Myocyte (in vitro differentiated cells): Measurements from ENCODE around the gene HSBP1L1. TPM values are rescaled to one million over a fixed set of nuclear protein-coding genes. Genes with fewer than 3 reads are reported as not detected.
A peak's percentile ranks its signal among the peaks of the same experiment; 100 is the strongest.

ENCODE experiments used
- DNase-seq: peaks from one replicate; pipeline ENCODE4 v3.0.0-alpha.2; 2012; ENCODE audit warnings: low read depth
- total RNA-seq: library from RNA; depleted of rRNA; stranded (reverse); fragments of >200 nt; gene quantifications from 2 replicates; pipeline ENCODE4 v1.2.3, GENCODE V29; 2014

HSBP1L1 gene
- total RNA-seq, 1 donor from 2014 or later = not detected

DNA sequence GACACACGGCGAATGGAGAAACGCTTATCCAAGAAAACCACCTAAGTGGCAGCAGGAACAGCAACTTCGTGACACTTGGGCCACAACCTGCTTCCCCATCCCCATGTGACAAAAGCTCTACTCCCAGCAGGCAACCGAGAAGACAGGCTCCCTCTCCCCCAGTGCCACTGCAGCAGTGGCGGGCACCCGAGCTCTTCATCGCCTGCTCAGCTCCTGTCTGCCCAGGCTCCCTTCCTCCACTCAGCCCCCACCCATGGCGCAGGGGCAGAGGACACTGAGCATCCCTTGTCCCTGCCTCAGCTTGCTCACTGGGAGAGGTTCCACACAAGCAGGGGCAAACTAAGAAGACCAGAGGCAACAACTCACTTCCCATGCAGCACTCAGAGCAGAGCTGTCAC, 35.9 kb upstream of the HSBP1L1 start:
- no peak for DNase-seq

DNA sequence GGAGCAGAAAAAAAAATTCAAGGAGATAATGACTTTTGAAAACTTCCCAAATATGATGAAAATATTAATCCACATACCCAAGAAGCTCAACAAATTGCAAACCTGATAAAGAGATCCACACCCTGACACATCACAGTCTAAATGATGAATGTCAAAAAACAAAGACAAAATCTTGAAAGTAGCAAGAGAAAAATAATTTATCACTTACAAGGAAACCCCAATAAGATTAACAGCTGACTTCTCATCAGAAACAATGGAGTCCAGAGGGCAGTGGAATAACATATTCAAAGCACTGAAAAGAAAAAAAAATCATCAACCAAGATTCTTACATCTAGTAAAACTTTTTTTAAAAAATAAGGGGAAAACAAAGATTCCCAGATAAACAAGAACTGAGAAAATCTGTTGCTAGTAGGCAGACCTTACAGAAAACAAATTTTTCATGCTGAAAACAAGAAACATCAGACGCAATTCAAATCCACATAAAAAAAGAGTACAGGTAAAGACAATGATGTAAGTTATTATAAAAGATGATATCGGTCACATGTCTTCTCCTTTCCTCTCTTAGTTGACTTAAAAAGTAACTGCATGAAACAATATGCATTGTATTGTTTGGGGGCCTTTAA, 34.3 kb upstream of the HSBP1L1 start:
- DNase-seq = peak; percentile 23

GRCh38 chr18:79931475-79931874, 33.0 kb upstream of the HSBP1L1 start:
- no peak for DNase-seq

DNA sequence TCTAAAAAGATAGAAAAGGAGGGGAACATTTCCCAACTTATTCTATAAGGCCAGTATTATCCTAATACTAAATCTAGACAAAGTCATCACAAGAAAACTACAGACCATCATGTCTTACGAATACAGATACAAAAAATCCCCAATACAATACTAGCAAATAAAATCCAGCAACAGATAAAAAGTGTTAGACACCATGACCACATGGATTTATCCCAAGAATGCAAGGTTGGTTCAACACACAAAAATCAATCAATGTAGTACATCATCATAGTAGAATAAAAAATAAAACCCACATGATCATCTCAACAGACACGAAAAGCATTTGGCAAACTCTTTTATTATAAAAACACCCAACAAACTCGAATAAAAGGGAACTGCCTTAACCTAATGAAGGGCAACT, 31.5 kb upstream of the HSBP1L1 start:
- DNase-seq = no peak

GRCh38 chr18:79933765-79934164, 30.7 kb upstream of the HSBP1L1 start:
- no peak for DNase-seq

DNA sequence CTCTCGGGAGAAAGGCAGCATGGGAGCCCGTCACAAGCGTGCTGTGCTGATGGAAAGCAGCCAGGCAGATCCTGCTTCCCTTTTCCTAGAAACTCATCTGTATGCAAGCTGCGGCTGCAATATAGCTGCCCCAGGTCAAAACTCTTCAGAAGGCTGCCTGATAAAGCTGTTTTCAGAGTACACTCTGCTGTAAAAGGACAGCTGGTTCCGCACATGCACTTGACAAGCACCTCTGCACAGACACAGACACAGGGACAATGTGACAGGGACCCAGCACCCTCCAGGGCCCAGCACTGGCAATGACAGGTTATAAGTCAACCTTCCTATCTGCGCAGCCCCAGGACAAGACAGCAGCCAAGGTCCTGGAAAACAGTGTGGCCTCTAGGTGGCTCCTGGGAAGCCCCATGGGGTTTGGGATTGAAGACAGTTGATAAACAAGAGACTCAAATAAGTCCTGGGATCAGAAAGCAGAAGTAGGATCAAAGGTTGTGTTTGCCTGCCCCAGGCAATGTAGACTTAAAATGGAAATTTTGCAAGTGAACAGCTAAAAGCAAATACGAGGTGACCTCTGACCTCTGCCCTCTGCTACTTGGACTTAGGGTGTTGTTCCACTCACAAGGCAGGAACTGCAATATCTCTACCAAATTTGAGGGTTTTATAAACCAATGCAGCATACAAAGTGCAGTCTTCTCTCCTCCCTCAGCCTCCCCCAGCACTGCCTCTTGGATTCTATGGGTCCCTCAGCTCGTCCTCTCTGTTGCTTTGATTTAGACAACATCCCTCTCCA, 29.9 kb upstream of the HSBP1L1 start:
- no peak for DNase-seq

DNA sequence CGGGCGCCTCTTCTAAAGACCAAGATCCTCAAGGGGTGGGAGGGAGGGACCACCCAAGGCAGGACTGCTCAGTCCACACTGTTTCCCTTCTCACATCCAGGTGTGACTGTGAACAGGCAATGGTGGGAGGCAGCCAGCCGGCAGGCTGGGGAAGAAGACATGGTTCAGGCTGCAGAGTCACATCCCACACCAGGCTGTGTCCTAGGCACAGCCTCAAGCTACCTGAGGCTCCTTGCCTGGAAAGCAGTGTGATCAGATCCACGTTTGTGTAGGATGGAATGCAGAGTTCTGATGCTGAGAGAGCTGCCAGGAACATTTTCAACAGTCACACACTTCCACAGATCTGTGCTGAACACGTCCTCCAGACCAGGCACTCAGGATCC, 29.4 kb upstream of the HSBP1L1 start:
- DNase-seq = no peak

GRCh38 chr18:79935499-79935898, 28.9 kb upstream of the HSBP1L1 start:
- no peak for DNase-seq

DNA sequence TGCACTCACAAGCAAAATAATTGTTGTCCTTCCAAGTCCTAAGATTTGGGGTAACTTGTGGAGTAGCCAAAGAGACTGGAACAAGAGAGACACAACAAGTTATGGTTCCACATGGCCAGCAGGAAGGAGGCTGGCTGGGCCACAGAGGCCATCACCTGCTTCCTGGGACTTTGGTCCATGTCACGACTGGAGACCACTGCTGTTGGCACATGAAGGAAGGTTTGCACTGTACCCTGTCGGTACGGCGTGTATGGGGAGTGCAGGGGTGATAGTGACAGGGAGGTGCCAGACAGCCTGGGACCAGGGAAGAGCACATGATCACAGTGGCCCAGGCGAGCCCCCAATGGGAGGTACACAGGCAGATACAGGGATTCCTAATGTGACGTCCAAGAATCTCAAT, 28.5 kb upstream of the HSBP1L1 start:
- DNase-seq = no peak

DNA sequence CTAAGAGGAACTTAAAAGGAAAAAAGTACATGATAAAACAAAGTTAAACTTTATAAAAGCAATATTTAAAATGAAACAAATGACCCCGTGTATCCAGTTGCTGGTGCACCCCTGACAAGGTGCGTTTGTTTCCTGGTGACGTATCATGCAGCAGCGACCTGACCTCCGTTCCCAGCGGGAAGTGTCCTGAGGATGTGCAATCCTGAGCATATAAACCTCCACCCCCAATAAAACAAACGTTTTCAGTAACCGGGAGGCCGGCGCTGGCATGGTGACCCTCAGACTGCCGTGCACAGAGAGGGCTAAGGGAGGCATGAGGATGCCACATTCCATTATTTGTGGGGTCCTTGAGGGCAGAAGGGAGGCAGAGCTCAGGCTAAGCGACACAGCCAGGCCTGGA, 27.8 kb upstream of the HSBP1L1 start:
- DNase-seq = no peak

DNA sequence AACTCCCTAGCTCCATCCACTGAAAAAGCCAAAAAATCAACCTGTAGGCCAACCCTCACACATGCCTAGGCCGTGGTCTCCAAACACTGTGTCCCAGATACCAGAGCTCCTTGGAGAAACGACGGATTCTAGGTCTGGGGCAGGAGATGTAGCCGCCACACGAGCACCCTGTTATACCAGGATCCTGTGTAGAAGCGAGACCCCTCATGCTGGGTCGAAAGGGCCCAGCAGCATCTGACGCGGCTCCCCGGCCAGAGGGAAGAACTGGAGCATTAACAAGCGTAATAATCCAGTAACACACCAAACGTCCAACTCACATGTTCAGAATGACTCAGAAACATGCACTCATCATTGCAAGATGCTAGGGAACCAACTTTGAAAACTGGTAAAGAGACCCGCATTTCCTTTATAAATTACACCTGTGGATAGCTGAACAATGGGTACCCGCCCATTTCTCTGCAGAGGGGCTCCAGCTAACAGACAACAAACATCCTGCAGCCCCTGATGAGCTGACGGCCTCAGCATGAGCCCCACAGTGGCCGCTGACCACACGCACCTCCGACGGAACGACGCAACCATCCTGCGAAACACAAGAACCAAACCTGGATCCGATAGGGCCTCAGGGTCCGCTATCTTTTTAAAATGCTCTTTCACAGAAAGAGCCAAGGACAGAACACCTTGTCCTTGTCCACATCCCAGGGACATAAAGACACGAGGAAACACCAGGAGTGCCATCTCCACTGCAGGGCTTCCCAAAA, 27.2 kb upstream of the HSBP1L1 start:
- no peak for DNase-seq

DNA sequence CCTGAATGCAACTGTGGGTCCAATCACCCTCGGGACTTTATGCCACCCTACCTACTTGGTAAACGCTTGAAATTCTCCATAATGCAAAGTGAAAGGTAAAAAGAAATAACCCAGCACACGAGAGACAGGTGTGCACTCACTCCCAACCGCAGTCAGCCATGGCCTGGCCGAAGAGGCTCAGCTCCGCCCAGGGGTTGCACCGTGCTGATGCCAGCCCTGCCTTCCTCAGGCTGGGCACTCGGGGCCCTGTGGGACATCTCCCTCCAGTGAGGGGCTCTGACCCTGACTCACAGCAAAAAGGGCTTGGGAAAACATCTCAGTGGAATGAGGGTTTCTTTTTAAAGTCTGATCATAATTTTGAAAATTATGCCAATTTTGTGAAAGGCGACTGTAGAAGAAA, 26.2 kb upstream of the HSBP1L1 start:
- DNase-seq = no peak

DNA sequence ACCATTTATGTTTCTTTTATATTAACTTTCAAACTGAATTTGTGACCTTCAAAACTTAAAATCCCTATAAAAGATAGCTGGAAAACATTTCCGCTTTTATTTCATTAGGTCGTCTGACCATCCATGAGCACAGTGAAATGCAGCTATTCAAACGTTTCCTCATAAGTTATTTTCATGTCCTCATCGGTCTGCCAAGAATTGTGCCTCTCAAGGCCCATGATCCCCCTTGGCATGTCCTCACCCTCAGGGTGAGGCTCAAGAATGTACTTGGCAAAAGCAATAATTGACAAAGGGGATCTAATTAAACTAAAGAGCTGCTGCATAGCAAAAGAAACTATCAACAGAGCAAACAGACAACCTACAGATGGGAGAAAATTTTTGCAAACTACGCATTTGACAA, 25.3 kb upstream of the HSBP1L1 start:
- peak; percentile 24 for DNase-seq

DNA sequence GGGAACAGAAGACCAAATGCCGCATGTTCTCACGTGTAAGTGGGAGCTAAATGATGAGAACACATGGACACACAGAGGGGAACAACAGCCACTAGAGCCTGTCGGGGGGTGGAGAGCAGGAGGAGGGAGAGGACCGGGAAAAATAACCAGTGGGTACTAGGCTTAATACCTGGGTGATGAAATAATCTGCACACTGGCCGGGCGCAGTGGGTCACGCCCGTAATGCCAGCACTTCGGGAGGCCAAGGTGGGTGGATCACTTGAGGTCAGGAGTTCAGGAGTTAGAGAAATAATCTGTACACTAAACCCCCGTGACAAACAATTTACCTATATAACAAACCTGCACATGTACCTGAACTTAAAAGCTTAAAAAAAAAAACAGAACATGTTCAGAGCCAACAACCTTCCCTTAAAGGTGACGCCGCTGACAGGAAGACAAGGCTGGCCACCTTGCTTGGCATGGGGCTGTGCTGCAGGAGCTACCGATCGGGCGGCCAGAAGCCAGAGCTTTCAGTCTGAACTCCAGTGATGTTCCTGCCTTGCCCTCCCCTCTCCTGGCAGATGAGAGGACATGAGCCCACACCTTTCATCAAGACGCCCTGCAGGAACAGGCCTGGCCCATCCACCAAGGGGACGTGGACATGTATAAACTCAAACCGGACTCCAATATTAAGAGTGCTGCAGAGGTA, 24.2 kb upstream of the HSBP1L1 start:
- DNase-seq = no peak

DNA sequence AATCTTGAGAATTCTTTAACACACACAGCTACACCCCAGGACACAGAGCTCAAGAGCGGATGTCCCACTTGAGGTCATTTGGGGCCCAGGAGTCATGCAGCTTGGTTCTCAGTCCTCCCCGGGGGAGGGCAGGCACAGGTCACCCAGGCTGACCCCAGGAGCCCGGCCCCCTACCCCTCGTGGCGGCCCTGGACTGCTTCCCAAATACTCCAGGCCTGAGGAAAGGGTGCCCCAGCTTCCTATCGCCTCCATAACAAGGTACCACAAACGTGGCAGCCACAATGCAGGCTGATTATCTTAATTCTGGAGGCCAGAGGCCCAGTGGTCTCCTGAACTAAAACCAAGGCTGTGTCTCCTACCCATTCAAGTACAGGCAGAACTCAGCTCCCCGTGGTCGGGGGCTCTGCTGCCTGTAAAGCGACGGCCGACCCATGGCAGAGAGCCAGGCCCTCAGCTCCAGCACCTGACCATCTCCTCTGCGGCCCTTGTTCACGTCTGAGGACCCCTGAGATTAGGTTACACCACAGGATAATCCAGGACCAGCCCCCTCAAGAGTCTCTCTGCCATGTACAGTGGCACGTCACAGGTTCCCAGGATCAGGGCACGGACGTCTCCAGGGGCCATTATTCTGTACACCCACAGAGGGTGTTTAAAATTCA, 23.5 kb upstream of the HSBP1L1 start:
- no peak for DNase-seq

GRCh38 chr18:79941473-79942119, 22.8 kb upstream of the HSBP1L1 start:
- no peak for DNase-seq

DNA sequence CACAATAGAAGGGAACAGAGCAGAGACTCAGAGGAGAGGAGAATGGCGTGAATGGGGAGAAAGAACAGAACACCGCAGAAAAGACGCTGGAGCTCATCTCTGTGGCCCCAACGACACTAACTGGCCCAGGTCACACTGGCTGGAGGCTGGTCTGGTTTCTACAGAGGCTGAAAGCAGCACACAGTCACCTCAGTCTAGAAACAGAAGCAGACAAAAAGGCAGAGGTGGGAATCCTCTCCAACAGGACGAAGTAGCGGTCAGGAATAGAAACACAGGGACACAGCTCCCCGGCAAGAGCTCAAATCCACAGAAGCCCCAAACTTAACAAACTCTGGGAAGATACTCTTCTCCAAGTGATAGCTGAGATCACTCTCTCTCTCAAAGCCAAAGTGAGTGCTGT, 22.2 kb upstream of the HSBP1L1 start:
- no peak for DNase-seq

DNA sequence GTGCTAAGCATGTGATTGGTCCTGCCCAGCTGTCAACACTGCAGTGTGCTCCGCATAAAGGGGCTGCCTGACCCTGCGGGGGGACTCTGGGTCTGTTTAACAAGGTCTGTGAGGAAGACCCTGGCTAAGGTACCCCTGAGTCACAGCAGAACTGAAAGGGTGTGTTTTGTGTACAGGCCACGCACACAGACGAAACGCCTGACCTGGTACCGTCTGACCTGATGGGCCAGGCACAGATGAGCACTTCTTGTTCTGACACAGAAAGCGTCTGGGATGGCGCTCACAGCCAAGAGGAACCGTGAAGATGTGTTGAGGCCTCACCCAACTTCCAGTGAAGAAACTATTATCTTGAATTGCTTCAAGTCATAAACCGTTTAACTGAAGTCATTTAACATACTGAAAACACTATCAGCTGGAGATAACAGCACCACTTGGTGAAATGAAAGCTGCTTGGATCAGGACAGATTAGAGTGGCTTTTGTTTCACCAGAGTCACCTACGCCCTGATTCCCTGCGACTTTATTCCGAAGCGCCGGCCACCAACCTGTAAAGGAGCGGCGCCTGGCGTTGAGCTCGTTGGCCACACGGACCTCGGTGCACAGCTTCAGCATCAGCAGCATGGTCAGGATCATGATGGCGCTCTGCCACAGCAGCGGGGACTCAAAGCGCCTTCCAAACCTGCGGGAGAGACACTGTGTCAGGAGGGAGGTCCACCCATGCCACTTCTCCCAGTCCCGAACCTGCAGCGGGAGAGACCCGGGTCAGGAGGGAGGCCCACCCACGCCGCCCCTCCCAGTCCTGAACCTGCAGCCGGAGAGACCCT, 21.4 kb upstream of the HSBP1L1 start:
- DNase-seq = no peak

GRCh38 chr18:79943608-79944125, 20.8 kb upstream of the HSBP1L1 start:
- DNase-seq = no peak
